ENCODE data around the gene UGT2B11.
"Not testable (repeated sequence)": the region's sequence is repeated elsewhere in the genome, so short reads cannot be mapped to it uniquely, and the experiment has no call there.

The UGT2B11 gene

DNA sequence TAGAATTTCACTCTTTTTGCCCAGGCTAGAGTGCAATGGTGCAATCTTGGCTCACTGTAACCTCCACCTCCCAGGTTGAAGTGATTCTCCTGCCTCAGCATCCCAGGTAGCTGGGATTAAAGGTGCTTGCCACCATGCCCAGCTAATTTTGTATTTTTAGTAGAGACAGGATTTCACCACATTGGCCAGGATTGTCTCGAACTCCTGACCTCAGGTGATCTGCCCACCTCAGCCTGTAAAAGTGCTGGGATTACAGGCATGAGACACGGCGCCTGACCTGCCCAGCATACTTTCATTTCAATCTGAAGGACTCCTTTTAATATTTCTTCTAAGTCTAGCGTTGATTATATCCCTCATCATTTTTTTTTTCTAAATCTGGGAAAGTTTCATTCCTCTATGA is 45.4 kb downstream of the UGT2B11 start:
- not testable (repeated sequence) for DNase-seq (ENCODE audit: low spot score)

DNA sequence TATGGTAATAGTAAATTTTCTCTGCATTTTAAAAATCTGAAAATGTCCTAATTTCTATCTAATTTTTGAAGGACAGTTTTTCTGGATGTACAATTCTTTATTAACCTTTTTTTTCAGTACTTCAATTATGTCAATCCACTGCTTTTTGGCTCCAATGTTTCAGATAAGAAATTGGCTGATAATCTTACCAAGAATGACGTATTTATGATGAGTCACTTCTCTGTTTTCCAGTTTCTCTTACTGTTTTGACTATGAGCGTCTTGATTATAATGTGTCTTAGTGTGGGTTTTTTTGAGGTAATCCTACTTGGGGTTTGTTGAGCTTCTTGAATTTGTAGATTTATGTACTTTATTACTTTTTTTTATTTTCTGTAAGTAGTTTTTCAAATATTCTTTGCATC is 47.2 kb downstream of the UGT2B11 start:
- DNase-seq (ENCODE audit: low spot score), result no peak

DNA sequence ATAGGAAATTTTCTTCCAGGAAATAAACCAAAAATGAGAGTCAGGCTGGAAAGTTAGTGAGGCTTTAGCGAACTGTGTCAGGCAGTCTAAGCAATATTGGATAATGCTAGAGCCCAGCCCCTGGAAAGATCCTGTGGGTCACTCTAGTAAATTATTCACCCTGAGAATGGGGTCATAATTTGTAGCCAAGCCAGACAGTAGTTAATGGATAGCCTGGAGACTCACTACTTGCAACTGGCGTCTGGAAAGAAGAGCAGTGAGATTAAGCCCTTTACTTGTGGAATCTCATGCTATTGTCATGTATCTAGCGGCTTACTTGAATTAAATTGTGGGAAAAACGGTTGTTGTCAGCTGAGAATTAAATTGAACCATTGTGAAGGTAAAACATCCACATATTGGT is 48.2 kb downstream of the UGT2B11 start:
- DNase-seq (ENCODE audit: low spot score), result not testable (repeated sequence)

DNA sequence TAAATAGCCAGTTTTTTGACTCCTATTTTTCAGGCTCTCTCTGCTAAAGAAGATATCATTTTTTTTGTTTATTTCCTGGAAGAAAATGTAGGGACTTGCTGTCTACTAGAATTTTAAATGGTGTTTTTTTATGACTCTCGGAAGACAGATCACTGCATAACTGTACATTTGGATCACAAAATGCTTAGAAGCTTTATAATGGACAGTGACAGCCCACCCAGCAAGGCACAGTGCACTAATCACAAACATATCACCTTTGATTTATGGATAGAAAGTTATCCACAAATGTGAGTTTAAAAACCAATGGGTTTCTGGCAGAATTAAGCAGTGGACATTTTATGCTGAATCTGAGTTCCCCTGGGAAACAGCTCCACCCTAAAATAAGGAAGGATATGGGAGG is 48.8 kb downstream of the UGT2B11 start:
- DNase-seq (ENCODE audit: low spot score), result not testable (repeated sequence)

DNA sequence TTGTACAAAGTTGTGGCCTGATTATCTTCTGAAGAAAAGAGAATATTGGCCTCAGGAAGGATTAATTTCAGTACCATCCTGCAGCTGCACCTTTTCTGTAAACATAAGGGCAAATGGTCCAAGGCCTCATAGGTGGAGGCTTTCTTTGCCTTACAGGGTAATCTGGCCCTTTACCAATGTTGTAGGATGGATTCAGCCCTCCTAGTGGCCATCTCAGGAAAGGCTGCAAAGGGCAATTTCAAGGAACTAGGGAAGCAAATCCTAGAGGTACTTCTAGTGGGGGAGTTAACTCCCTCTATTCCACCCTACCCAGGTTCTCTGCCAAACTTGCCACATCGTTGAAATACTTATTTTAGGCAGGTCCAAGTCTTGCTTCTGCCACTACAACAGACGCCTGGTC is 57.6 kb downstream of the UGT2B11 start:
- no peak for DNase-seq (ENCODE audit: low spot score)

DNA sequence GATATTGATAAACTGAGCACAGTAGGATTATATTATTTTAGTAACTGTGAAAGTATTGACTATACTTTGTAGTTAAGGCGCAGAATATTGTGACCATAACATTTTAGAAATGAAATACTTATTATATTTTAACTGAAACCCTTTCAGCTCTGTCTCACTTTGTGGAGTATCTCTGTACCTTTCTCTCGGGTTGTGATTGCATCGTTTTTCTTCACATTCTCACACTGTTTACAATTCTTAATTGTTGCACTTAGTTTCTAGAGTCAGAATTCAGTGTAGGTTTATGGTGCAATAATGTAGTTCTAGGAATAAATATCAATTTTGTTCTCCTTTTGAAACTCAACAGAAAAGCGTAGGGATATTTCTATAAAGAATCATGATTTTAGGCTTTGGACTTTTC is 60.5 kb downstream of the UGT2B11 start:
- no peak for DNase-seq (ENCODE audit: low spot score)
